GM06990 (cell line): ENCODE measurements around the gene UBE2Q1.

Source experiments
- DNase-seq: peaks from one replicate; pipeline ENCODE4 v3.0.0-alpha.2; 2011; ENCODE audit not compliant: insufficient read length; ENCODE audit errors: extremely low read depth
- H3K27me3 ChIP-seq: replicated peaks from 2 replicates; pipeline ENCODE4 v1.6.0; 2011; ENCODE audit warnings: low read length; ENCODE audit not compliant: control insufficient read depth, insufficient read depth
- H3K36me3 ChIP-seq: 2 replicates; pipeline ENCODE4 v1.5.1; 2011; ENCODE audit warnings: low read length; ENCODE audit not compliant: control insufficient read depth, insufficient read depth
- H3K4me3 ChIP-seq: replicated peaks from 2 replicates; pipeline ENCODE4 v1.5.1; 2011; ENCODE audit warnings: low read depth, mild to moderate bottlenecking, control low read depth, low read length
- CTCF ChIP-seq: IDR thresholded peaks from 2 replicates; pipeline ENCODE4 v1.5.1; 2011; ENCODE audit warnings: low read length, control low read depth, mild to moderate bottlenecking, inconsistent platforms; ENCODE audit not compliant: insufficient read depth, poor library complexity, severe bottlenecking

UBE2Q1 gene

DNA sequence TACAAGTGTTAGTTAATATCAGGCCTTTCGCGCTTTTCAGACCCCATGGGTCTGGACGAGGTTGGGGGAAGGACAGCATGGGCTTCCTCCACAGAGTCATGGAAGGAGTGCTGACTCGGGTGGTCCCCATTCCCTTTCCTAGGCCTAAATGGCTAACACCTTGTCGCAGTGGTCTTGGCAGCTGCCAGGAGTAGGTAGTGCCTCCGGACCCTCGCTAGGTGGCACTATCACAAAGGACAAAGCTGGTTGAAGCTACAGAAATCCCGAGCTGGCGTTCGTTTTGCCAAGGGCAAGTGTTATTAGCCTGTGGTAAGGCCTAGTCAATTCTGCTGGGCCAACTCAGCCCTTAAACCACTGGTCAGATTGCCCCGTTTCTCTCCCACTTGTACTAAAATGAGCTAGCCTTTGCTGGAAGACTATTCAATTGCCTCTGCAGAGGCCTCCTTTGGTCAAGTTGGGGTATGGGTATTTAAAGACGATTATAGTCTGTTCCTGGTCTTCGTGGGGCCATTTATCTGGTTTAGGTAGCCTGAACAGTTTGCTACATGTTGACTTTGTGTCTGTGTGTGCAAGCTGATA, 1.1 kb upstream of the UBE2Q1 start:
- DNase-seq = peak; percentile 77
- H3K4me3 ChIP-seq = peak overlapping the region; percentile 87
- TF ChIP-seq CTCF = peak; percentile 88

GRCh38 chr1:154558720-154559465, 431 bp upstream of the UBE2Q1 start:
- H3K4me3 ChIP-seq = peak overlapping the region; percentile 87
- peak; percentile 99 for DNase-seq
- no peak for TF ChIP-seq CTCF
- peaks cover 13% of the 10 kb centered on the region for H3K36me3 ChIP-seq
- H3K27me3 ChIP-seq = no peaks in the 10 kb centered on the region

More for the DNA sequence above, 1.1 kb upstream of the UBE2Q1 start:
- Histone ChIP-seq H3K27me3 (no peaks in the 10 kb centered on the region), H3K36me3 (peaks cover 12% of the 10 kb centered on the region)

GRCh38 chr1:154557248-154557938, 1.1 kb downstream of the UBE2Q1 start:
- no peak for TF ChIP-seq CTCF
- Histone ChIP-seq H3K36me3 (peaks cover 27% of the 10 kb centered on the region), H3K27me3 (no peaks in the 10 kb centered on the region), H3K4me3 (peak overlapping the region; percentile 92)
- no peak for DNase-seq

DNA sequence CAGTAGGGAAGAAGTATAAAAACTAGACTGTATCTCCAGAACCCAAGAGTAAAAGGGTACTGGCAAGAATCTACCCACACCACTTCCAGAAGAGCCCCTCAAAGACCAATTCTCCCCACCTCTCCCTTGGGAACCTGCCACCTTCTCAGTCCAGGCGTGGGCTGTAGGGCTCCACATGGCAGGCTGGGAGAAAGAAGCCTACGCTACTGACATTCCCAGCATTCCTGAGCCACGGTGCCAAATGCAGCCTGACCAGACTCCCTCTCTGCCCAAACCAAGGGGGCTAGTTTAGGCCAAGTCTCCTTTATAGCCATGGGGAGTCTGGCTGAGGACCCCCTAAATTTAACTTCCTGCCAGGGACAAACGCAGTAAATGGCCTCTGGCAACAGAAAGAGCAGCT, 2.0 kb downstream of the UBE2Q1 start:
- Histone ChIP-seq H3K27me3 (no peaks in the 10 kb centered on the region), H3K36me3 (peaks cover 35% of the 10 kb centered on the region), H3K4me3 (peak overlapping the region; percentile 92)
- TF ChIP-seq CTCF = no peak
- no peak for DNase-seq

DNA sequence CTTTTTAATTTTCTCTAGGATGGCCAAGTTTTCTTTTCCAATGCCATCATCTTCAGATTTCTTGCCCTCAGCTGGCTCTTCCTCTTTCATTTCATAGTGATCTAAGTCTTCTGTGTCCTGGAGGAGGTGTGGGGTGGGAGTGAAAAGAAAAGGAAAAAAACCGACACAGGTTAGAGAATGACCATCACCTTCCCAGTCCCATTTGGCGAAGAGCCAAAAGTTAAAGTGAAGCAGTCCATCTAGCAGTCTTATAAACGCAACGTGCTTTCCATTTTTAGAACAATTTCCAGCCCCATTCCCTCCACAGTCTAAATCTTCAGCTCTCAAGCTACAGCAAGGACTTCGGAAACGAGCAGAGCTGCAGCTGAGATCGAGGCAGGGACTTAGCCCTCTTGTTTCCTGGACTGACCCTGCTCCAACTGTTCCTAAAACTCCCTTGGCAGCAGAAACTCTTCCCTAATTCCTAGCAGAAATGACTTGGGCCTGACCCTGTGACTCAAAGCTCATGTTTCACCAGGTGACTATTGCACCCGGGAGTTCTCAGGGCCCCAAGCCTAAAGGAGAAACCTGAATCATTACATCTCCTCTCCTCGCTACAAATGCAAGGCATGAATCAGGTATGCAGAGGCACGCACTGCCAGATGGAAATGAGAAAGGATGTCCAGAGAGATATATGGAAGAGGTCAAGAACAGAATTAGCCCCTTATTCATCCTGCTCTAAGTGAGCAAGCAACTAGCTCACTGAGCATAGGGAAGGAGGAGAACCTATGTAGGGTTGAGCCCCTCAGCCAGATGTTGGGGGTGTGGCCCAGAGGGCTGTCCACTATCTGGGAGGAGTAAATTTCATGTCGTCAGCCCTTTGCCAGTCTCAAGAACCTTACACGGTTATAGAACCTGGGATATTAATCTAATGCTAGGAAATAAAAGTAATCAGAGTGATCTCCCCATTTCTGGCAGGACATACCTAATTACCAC, 5.1 kb downstream of the UBE2Q1 start:
- no peak for DNase-seq
- no peak for TF ChIP-seq CTCF
- no peaks in the 10 kb centered on the region for H3K27me3 ChIP-seq
- no peak overlapping the region for H3K4me3 ChIP-seq
- H3K36me3 ChIP-seq = peaks cover 56% of the 10 kb centered on the region
